Caco-2 (cell line): ENCODE results near the gene CHADL. TPM values are rescaled to one million over a fixed set of nuclear protein-coding genes. Genes with fewer than 3 reads are reported as not detected.

ENCODE experiments used
- BruUV-seq: library from RNA; stranded (reverse); fragments of 400-500 nt; replicated peaks from 2 replicates; lab custom pipeline; 2021; lab: Mats Ljungman, UMichigan
- CTCF ChIA-PET: fragments of 300-600 bp; sonication (Branson Sonifier 250); formaldehyde crosslinking; loops from one replicate; lab custom pipeline; 2022; ENCODE audit warnings: antibody characterized with exemption; lab: Charles Lee
- POLR2A ChIA-PET: fragments of 300-600 bp; sonication (Branson Sonifier 250); formaldehyde crosslinking; loops from one replicate; lab custom pipeline; 2022; ENCODE audit warnings: antibody characterized with exemption; lab: Charles Lee
- DNase-seq, 2 experiments: peaks; one replicate each; pipeline versions ENCODE4 v3.0.0 to v3.0.0-alpha.2; 2020 to 2022
- H3K27me3 ChIP-seq: replicated peaks from 2 replicates; pipeline ENCODE4 v1.6.0; 2011; ENCODE audit warnings: low read length; ENCODE audit not compliant: control insufficient read depth, insufficient read depth
- H3K36me3 ChIP-seq: 2 replicates; pipeline ENCODE4 v1.5.1; 2011; ENCODE audit warnings: low read length; ENCODE audit not compliant: control insufficient read depth, insufficient read depth
- H3K4me1 ChIP-seq: fragments of 250-450 bp; sonication (Bioruptor Pico); 2 replicates; pipeline ENCODE4 v1.5.1; 2020; ENCODE audit warnings: mild to moderate bottlenecking
- H3K4me3 ChIP-seq: 2 replicates; pipeline ENCODE4 v1.5.1; 2011; ENCODE audit warnings: low read depth, mild to moderate bottlenecking, control low read depth, low read length
- H3K9me3 ChIP-seq: fragments of 250-450 bp; sonication (Bioruptor Pico); 2 replicates; pipeline ENCODE4 v1.5.1; 2020; ENCODE audit warnings: mild to moderate bottlenecking, moderate library complexity
- H3K27ac Mint-ChIP-seq: one replicate; pipeline ENCODE4 v1.8.0; 2022; ENCODE audit warnings: mixed read lengths; ENCODE audit not compliant: unreplicated experiment
- H3K27me3 Mint-ChIP-seq: one replicate; pipeline ENCODE4 v1.8.0; 2022; ENCODE audit warnings: mixed read lengths; ENCODE audit not compliant: insufficient read depth, unreplicated experiment
- H3K36me3 Mint-ChIP-seq: one replicate; pipeline ENCODE4 v1.8.0; 2022; ENCODE audit warnings: mild to moderate bottlenecking, mixed read lengths; ENCODE audit not compliant: insufficient read depth, unreplicated experiment
- H3K4me1 Mint-ChIP-seq: one replicate; pipeline ENCODE4 v1.8.0; 2022; ENCODE audit warnings: low read depth, mixed read lengths; ENCODE audit not compliant: unreplicated experiment
- H3K4me3 Mint-ChIP-seq: one replicate; pipeline ENCODE4 v1.8.0; 2022; ENCODE audit warnings: mild to moderate bottlenecking, moderate library complexity, mixed read lengths; ENCODE audit not compliant: unreplicated experiment
- H3K9me3 Mint-ChIP-seq: one replicate; pipeline ENCODE4 v1.8.0; 2022; ENCODE audit warnings: mixed read lengths; ENCODE audit not compliant: unreplicated experiment
- CTCF ChIP-seq, 2 experiments: fragments of 200-600 bp in 1 of 2; IDR thresholded peaks; 1 replicate in 1 of 2; 2 replicates in 1 of 2; pipeline versions ENCODE4 v1.5.1 to v1.8.0; 2011 to 2022; ENCODE audit warnings: antibody characterized with exemption in 1 of 2, control low read depth in 1 of 2, inconsistent platforms in 1 of 2, low read depth in 1 of 2, low read length in 1 of 2, mild to moderate bottlenecking in 1 of 2, moderate library complexity in 1 of 2; ENCODE audit not compliant: insufficient read depth in 1 of 2, severe bottlenecking in 1 of 2, unreplicated experiment in 1 of 2
- intact Hi-C: fragments of 100-400 bp; cut with micrococcal nuclease; formaldehyde crosslinking; loops from one replicate; pipeline ENCODE4 v1.10.0; 2022; ENCODE audit not compliant: unreplicated experiment
- total RNA-seq: library from RNA; stranded (reverse); gene quantifications from 2 replicates; pipeline ENCODE4 v1.2.3, GENCODE V29; 2022

Gene CHADL
- total RNA-seq, 1 experiment from 2014 or later, result 0.32 TPM

- Mint-ChIP-seq H3K27me3 (no peaks in the 10 kb centered on the region), H3K36me3 (peaks cover 5% of the 10 kb centered on the region), H3K27ac (no peak overlapping the region), H3K9me3 (no peaks in the 10 kb centered on the region), H3K4me3 (no peak overlapping the region), H3K4me1 (no peaks in the 10 kb centered on the region)
- Histone ChIP-seq H3K36me3 (no peaks in the 10 kb centered on the region), H3K9me3 (no peaks in the 10 kb centered on the region), H3K4me1 (0 out of 2 replicates have a peak, but pooled peaks cover 5% of the 10 kb centered on the region), H3K27me3 (no peaks in the 10 kb centered on the region), H3K4me3 (no peak overlapping the region)
- TF ChIP-seq CTCF (IDR thresholded peaks at IDR 0.05; ENCODE audit: insufficient read depth in 1 of 2, low read depth in 1 of 2, low read length in 1 of 2, severe bottlenecking in 1 of 2, unreplicated experiment in 1 of 2), result no peak
- no TSS peak for BruUV-seq
- DNase-seq, result no peak
- CTCF ChIA-PET, result no interaction called here
- intact Hi-C loops, result no loop called here
- POLR2A ChIA-PET, result no interaction called here
Observed at GRCh38 chr22:41234815-41235695, 5.7 kb downstream of the CHADL start.

- H3K4me1 Mint-ChIP-seq, result no peaks in the 10 kb centered on the region
- no peak overlapping the region for H3K27ac Mint-ChIP-seq
- no peaks in the 10 kb centered on the region for H3K27me3 Mint-ChIP-seq
- H3K4me1 ChIP-seq, result no peaks in the 10 kb centered on the region
- no peak for DNase-seq
- no peaks in the 10 kb centered on the region for H3K9me3 Mint-ChIP-seq
- H3K36me3 ChIP-seq, result no peaks in the 10 kb centered on the region
- H3K4me3 ChIP-seq, result no peak overlapping the region
- no TSS peak for BruUV-seq
- no peak for TF ChIP-seq CTCF (IDR thresholded peaks at IDR 0.05; ENCODE audit: insufficient read depth in 1 of 2, low read depth in 1 of 2, low read length in 1 of 2, severe bottlenecking in 1 of 2, unreplicated experiment in 1 of 2)
- H3K4me3 Mint-ChIP-seq, result no peak overlapping the region
- H3K9me3 ChIP-seq, result no peaks in the 10 kb centered on the region
- intact Hi-C loops, result no loop called here
- ChIA-PET CTCF (no interaction called here), POLR2A (interaction anchor here (0.5 kb wide), 1 partner anchor 11 kb away, joined by 3 read pairs; no protein-coding TSS in a partner anchor)
- H3K27me3 ChIP-seq, result no peaks in the 10 kb centered on the region
- peaks cover 12% of the 10 kb centered on the region for H3K36me3 Mint-ChIP-seq
Observed at GRCh38 chr22:41231369-41231768, 9.4 kb downstream of the CHADL start.

GRCh38 chr22:41230401-41230785 lies 10.3 kb downstream of the CHADL start:
- H3K4me3 ChIP-seq, result no peak overlapping the region
- H3K4me1 ChIP-seq, result no peaks in the 10 kb centered on the region
- no peak overlapping the region for H3K4me3 Mint-ChIP-seq
- ChIA-PET CTCF (no interaction called here), POLR2A (no interaction called here)
- no peaks in the 10 kb centered on the region for H3K4me1 Mint-ChIP-seq
- H3K36me3 Mint-ChIP-seq, result peaks cover 12% of the 10 kb centered on the region
- H3K27ac Mint-ChIP-seq, result no peak overlapping the region
- no peak for TF ChIP-seq CTCF (IDR thresholded peaks at IDR 0.05; ENCODE audit: insufficient read depth in 1 of 2, low read depth in 1 of 2, low read length in 1 of 2, severe bottlenecking in 1 of 2, unreplicated experiment in 1 of 2)
- no TSS peak for BruUV-seq
- H3K27me3 ChIP-seq, result no peaks in the 10 kb centered on the region
- no peaks in the 10 kb centered on the region for H3K27me3 Mint-ChIP-seq
- no peak for DNase-seq
- no peaks in the 10 kb centered on the region for H3K36me3 ChIP-seq
- H3K9me3 ChIP-seq, result no peaks in the 10 kb centered on the region
- intact Hi-C loops, result no loop called here
- no peaks in the 10 kb centered on the region for H3K9me3 Mint-ChIP-seq
